ENCODE measurements around the gene KLHDC4.

KLHDC4 gene

DNA sequence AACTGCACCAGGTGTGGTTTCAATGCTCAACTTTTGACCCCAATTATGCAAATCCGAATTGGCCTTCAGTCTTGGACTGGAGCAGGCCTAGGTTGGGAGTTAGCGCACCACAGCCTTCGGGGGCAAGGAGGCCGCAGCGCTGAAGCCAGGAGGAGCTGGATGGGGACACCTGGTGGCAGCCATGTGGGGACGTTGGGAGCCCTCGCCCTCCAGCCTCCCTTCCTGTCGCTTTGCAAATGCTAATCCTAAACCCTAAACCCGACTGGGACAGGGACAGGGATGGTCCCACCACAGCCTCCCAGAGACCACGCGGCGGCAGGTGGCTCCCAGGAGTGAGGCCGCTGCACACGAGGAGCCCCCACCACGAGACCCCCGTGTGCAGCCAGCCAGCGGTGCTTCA, 58.7 kb downstream of the KLHDC4 start:
- Mint-ChIP-seq H3K9me3 (no peaks in the 10 kb centered on the region), H3K27ac (no peak overlapping the region), H3K36me3 (ENCODE audit: low read depth) (peaks cover 31% of the 10 kb centered on the region), H3K27me3 (no peaks in the 10 kb centered on the region), H3K4me3 (no peak overlapping the region), H3K4me1 (peaks cover 15% of the 10 kb centered on the region)
- no peak for ATAC-seq
- DNase-seq, result no peak

DNA sequence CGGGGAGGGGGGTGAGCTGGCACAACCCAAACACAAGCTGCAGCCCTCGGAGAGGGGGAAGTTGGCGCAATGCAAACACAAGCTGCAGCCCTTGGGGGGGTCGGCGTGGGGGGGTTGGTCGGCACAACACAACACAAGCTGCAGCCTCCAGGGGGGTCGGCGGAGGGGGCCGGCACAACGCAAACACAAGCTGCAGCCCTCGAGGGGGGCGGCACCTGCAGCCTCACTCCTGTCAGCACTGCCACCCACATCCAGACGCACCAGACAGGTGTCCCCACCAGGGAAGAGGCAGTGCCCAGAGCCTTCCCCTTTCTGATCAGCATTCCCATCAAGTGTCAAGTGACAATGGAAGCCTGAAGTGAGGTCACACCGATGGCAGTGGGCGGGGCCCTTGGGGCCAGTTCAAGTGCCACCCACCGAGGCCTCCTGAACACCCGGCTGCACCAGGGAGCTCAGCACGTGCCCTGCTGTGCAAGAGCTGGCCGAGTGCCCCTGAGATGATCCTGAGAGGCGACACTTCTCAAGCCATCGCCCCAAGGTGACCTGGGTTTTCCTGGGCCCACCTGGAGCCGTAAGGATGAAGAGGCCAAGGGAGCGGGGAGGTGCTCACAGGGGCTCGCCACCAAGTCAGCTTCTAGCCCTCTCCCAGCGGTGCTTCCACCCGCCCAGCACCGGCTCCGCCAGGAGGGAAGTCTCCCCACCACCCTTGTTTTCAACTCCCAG, 59.3 kb downstream of the KLHDC4 start:
- no peaks in the 10 kb centered on the region for H3K27me3 Mint-ChIP-seq
- no peaks in the 10 kb centered on the region for H3K9me3 Mint-ChIP-seq
- ATAC-seq (no peak), DNase-seq (no peak)
- H3K36me3 Mint-ChIP-seq (ENCODE audit: low read depth), result peaks cover 37% of the 10 kb centered on the region
- no peak overlapping the region for H3K27ac Mint-ChIP-seq
- no peak overlapping the region for H3K4me3 Mint-ChIP-seq
- peaks cover 21% of the 10 kb centered on the region for H3K4me1 Mint-ChIP-seq

DNA sequence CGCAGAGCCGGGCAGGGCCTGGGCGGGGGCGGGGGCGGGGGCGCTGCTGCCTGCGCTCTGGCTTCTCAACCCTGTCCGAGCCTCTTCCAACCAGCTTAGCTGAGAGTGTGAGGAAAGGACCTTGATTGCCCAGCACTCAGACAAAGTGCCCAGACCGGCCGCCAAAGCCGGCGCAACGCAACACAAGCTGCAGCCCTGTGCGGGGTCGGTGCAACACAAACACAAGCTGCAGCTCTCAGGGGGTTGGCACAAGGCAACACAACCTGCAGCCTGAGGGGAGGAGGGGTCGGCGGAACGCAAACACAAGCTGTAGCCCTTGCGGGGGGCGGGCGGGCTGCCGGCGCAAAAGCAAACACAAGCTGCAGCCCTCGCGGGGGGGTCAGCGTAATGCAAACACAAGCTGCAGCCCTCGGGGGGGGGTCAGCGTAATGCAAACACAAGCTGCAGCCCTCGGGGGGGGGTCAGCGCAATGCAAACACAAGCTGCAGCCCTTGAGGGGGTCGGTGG, 60.0 kb downstream of the KLHDC4 start:
- H3K27ac Mint-ChIP-seq, result no peak overlapping the region
- peaks cover 37% of the 10 kb centered on the region for H3K36me3 Mint-ChIP-seq (ENCODE audit: low read depth)
- H3K9me3 Mint-ChIP-seq, result no peaks in the 10 kb centered on the region
- no peak overlapping the region for H3K4me3 Mint-ChIP-seq
- peaks cover 23% of the 10 kb centered on the region for H3K4me1 Mint-ChIP-seq
- ATAC-seq, result no peak
- no peak for DNase-seq
- H3K27me3 Mint-ChIP-seq, result no peaks in the 10 kb centered on the region

DNA sequence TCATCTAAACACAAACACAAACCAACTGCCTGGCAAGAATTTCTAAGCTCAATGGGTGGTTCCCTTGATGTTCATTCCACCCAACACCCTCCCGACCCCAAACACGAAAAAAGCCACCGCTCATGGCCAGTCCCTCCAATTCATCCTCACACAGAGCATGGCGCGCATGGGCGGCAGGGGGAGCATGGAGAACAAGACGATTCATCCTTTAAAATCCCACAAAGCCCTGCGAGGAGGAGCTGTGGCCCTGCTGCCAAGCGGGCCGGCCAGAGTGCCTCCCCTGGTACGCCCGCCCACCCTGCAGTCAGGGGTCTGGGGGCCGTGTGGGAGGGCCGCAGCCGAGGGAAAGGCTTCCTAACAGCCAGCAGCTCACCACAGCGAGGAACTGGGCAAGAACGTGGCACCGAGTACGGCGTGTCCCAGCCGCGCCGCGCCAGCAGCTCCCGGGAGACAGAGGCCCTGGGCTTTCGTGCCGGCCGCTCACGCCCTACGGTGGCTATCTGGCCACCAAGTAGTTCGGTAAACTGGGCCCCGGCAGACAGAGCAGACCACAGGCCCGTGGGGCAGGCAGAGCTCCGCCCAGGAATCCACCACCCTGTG, 60.9 kb downstream of the KLHDC4 start:
- Mint-ChIP-seq H3K4me3 (no peak overlapping the region), H3K36me3 (ENCODE audit: low read depth) (peaks cover 33% of the 10 kb centered on the region), H3K4me1 (peaks cover 26% of the 10 kb centered on the region), H3K9me3 (no peaks in the 10 kb centered on the region), H3K27ac (no peak overlapping the region), H3K27me3 (no peaks in the 10 kb centered on the region)
- ATAC-seq (no peak), DNase-seq (no peak)

DNA sequence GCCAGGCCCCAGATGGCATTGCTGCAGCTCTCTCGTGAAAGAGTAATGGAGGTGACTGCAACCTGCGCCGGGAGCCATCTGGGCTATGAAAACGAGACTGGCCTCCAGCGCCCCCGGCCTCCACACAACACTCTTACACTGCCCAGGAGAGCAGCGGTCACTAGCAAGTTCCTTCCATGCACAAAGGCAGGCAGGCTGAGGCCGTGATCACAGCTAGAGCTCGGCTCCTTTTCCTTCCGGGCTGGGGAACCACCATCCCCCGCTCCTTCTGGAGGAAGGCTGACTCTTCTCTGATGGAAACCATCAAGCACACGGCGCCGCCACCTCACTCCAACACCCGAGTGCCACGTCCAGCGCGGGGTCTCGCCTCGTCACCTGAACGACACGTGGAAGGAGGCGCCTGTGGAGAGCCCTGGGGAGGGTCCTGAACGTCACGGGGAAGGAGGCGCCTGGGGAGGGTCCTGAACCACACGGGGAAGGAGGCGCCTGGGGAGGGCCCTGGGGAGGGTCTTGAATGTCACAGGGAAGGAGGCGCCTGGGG, 61.9 kb downstream of the KLHDC4 start:
- Mint-ChIP-seq H3K4me1 (peaks cover 33% of the 10 kb centered on the region), H3K27ac (no peak overlapping the region), H3K36me3 (ENCODE audit: low read depth) (peaks cover 33% of the 10 kb centered on the region), H3K27me3 (no peaks in the 10 kb centered on the region), H3K4me3 (no peak overlapping the region), H3K9me3 (no peaks in the 10 kb centered on the region)
- ATAC-seq (no peak), DNase-seq (no peak)

DNA sequence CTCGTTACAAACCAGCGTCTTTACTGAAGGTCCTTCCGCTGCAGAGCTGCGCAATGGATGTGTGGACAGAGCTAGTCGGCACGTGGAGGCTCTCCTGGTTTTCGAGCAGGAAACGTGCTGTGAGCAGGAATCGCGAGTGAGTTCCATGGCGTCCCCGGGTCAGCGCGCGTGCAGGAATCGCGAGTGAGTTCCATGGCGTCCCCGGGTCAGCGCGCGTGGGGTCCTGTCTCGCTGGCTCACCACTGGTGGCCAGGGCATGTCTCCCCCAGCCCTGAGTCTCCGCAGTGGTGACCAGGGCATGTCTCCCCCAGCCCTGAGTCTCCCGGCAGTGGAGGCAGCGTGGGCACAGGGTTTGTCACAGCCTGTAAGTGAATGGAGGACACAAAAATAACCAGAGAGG, 62.7 kb downstream of the KLHDC4 start:
- Mint-ChIP-seq H3K9me3 (no peaks in the 10 kb centered on the region), H3K4me3 (no peak overlapping the region), H3K36me3 (ENCODE audit: low read depth) (peaks cover 29% of the 10 kb centered on the region), H3K27ac (peak overlapping the region; percentile 71), H3K4me1 (peaks cover 38% of the 10 kb centered on the region), H3K27me3 (no peaks in the 10 kb centered on the region)
- ATAC-seq (no peak), DNase-seq (no peak)

DNA sequence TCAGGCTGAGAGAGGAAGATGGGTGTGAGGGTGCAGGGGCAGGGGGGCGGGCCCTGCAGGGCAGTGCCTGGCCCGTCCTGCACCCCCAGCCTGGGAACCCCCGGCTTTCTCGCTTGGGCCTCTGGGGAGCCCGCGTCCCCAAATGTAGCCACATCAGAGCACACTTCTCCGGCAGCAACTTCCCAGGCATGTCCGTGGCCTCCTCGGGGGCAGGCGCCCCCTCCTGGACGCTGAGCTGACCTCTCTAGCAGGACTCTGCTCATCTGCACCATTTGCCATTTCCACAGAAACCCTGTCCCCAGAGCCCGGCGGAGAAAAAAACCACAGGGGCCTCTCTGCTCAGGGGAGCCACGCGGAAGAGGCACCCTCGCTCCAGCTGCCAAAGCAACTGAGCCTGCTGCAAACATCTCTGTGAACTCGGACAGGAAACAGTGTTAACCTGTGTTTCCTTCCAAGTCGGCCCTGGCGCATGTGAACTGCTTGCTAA, 63.4 kb downstream of the KLHDC4 start:
- H3K27ac Mint-ChIP-seq, result peak overlapping the region; percentile 71
- no peaks in the 10 kb centered on the region for H3K27me3 Mint-ChIP-seq
- ATAC-seq (peak; percentile 75), DNase-seq (peak; percentile 63)
- no peak overlapping the region for H3K4me3 Mint-ChIP-seq
- peaks cover 40% of the 10 kb centered on the region for H3K4me1 Mint-ChIP-seq
- H3K9me3 Mint-ChIP-seq, result no peaks in the 10 kb centered on the region
- H3K36me3 Mint-ChIP-seq (ENCODE audit: low read depth), result peaks cover 27% of the 10 kb centered on the region

DNA sequence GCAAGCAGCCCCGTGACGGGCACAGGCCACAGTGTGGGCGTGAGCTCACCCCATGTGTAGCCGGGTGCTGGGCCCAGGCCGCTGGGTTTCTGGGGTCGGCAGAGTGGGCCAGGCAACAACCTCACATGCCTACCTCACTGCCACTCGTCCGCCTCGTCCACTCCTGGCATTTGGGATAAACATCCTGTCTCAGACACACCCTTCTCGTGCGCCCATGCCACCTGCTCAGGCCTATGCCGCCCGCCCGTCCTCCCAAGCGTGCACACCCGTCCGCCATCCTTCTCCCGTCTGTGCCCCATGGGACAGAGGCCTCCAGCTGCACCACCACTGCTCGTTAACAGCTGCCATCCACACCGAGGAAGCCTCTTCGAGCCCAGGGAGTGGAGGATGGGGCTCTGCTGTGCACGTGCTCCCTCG, 64.3 kb downstream of the KLHDC4 start:
- Mint-ChIP-seq H3K36me3 (ENCODE audit: low read depth) (peaks cover 27% of the 10 kb centered on the region), H3K27me3 (no peaks in the 10 kb centered on the region), H3K27ac (peak overlapping the region; percentile 18), H3K4me1 (peaks cover 40% of the 10 kb centered on the region), H3K9me3 (no peaks in the 10 kb centered on the region), H3K4me3 (no peak overlapping the region)
- no peak for DNase-seq
- ATAC-seq, result no peak

DNA sequence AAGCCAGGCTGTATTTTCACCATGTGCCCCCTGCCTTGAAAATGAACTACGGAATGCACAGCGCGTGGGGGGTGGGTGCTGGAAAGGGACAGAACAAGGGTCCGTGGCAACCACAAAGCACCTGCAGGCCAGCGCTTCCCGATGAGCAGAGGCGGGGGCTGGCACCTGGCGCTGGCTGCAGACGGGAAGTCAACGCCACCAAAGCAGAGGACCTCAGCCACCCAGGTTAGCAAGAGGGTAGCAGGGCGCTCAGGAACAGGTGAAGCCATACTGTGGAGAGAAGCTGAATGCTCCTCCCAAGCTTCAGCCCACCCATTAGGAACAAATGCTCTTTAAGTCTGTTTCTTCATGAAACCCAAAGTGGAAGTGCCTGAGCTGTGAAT, 64.7 kb downstream of the KLHDC4 start:
- H3K4me1 Mint-ChIP-seq, result peaks cover 40% of the 10 kb centered on the region
- no peaks in the 10 kb centered on the region for H3K9me3 Mint-ChIP-seq
- H3K36me3 Mint-ChIP-seq (ENCODE audit: low read depth), result peaks cover 30% of the 10 kb centered on the region

DNA sequence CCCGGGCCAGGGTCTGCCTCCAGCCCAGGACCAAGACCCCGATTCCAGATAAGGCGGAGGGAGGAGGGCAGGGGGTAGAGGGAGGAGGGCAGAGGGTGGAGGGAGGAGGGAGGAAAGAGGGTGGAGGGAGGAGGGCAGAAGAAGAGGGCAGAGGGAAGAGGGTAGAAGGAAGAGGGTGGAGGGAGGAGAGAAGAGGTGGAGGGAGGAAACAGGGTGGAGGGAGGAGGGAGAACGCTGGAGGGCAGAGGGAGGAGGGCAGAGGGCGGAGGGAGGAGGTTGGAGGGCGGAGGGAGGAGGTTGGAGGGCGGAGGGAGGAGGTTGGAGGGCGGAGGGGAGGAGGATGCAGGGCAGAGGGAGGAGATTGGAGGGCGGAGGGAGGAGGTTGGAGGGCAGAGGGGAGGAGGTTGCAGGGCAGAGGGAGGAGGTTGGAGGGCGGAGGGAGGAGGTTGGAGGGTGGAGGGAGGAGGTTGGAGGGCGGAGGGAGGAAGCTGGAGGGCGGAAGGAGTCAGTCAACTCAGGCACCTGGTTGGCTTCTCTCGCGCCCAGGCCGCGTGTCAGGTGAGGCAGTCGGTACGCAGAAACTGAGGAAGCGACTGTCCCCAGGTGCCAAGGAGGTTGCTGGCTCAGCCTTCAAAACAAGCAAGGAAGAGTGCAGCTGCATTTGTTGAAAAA, 65.2 kb downstream of the KLHDC4 start:
- no peak overlapping the region for H3K4me3 Mint-ChIP-seq
- no peaks in the 10 kb centered on the region for H3K27me3 Mint-ChIP-seq
- H3K36me3 Mint-ChIP-seq (ENCODE audit: low read depth), result peaks cover 30% of the 10 kb centered on the region
- H3K27ac Mint-ChIP-seq, result no peak overlapping the region
- ATAC-seq (no peak), DNase-seq (no peak)
- H3K4me1 Mint-ChIP-seq, result peaks cover 40% of the 10 kb centered on the region
- no peaks in the 10 kb centered on the region for H3K9me3 Mint-ChIP-seq

More for the DNA sequence above, 64.7 kb downstream of the KLHDC4 start:
- ATAC-seq (no peak), DNase-seq (no peak)
- no peak overlapping the region for H3K4me3 Mint-ChIP-seq
- no peaks in the 10 kb centered on the region for H3K27me3 Mint-ChIP-seq
- H3K27ac Mint-ChIP-seq, result no peak overlapping the region

DNA sequence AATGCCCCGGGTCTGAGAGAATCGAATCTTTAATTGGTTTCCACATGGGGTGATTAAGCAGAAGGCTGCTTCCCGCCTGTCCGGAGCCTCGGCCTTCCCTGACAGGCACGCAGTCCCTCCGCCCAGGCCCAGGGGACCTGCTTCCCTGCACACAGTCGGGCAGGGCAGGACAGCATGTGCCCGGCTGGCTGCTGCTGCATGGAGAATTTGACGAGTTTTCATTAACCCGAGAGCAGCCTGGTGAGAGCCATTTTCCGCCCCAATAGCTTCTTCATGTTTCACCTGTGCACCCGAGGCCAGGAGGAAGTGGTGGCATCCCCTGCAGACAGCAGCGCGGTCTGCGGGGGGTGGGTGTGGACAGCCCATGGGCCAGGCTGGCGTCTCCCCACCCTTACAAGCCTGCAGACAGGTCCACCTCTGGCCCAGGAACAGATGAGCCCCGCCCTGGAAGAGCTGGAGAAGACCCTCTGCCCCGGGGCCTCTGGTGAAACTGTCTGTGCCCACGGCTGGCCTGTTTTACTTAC, 67.0 kb downstream of the KLHDC4 start:
- Mint-ChIP-seq H3K27ac (peak overlapping the region; percentile 27), H3K4me1 (peaks cover 37% of the 10 kb centered on the region), H3K36me3 (ENCODE audit: low read depth) (peaks cover 25% of the 10 kb centered on the region), H3K9me3 (no peaks in the 10 kb centered on the region), H3K4me3 (no peak overlapping the region), H3K27me3 (no peaks in the 10 kb centered on the region)
- DNase-seq (no peak), ATAC-seq (no peak)

DNA sequence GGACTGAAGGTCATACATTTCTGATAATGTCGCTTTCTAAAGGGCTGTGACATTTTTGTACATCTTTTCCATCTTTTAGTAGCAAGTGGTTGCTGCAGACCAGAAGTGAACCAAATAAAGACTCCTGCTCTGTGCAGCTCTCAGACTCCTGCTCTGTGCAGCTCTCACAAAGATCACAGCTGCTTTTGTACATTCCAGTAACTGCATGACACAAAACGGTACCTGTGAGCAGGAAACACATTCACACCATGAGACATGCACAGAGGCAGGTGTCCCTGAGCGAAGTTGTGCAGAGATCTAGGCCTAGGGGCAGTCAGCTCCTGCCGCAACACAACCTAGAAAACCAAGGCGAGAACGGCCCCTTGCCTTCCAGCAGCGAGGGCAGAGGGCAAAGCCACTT, 67.5 kb downstream of the KLHDC4 start:
- no peak for DNase-seq
- peak overlapping the region; percentile 36 for H3K27ac Mint-ChIP-seq
- no peak for ATAC-seq

DNA sequence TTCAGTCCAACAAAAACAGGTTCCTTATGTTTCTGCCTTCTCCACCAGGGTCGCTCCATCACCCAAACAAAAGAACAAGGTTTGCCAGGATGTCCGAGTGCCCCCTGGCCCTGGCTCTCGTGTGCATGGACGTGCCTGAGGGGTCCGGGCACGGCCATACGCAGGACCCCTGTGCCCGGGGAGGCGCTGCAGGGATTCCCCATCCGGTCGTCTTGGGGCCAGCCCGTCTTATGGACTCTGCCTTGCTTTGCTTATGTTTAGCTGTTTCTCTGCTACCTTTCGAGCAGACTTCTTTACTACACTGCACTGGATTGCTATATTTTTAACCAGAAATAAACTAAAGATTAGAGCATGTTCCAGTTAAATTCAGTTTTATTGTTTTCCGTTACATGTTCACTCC, 68.0 kb downstream of the KLHDC4 start:
- DNase-seq (no peak), ATAC-seq (no peak)
- H3K27me3 Mint-ChIP-seq, result no peaks in the 10 kb centered on the region
- H3K4me1 Mint-ChIP-seq, result peaks cover 31% of the 10 kb centered on the region
- no peak overlapping the region for H3K4me3 Mint-ChIP-seq
- peaks cover 18% of the 10 kb centered on the region for H3K36me3 Mint-ChIP-seq (ENCODE audit: low read depth)
- H3K27ac Mint-ChIP-seq, result peak overlapping the region; percentile 36
- H3K9me3 Mint-ChIP-seq, result no peaks in the 10 kb centered on the region

More for the DNA sequence above, 67.5 kb downstream of the KLHDC4 start:
- Mint-ChIP-seq H3K4me1 (peaks cover 34% of the 10 kb centered on the region), H3K9me3 (no peaks in the 10 kb centered on the region), H3K36me3 (ENCODE audit: low read depth) (peaks cover 21% of the 10 kb centered on the region), H3K27me3 (no peaks in the 10 kb centered on the region), H3K4me3 (no peak overlapping the region)

DNA sequence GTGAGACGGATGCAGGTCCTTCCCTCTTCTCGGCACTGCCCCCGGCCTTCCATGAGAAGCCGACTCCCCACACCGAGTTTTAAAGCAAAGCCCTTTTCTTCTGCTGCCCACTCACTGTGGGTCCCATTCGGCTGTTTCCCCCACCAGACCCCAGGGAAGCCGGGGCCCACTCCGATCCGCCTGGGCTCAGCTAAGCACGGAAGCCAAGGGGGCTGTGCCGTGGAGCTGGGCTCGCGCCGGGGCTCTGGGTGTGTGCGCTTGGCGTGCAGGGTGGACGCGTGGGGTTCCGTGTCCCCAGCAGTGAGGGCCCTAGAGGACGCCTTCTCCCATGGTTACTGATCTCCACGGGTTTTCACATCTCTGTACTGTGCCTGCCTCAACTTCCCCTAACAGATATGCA, 68.5 kb downstream of the KLHDC4 start:
- Mint-ChIP-seq H3K36me3 (ENCODE audit: low read depth) (peaks cover 13% of the 10 kb centered on the region), H3K27me3 (no peaks in the 10 kb centered on the region), H3K4me1 (peaks cover 25% of the 10 kb centered on the region), H3K9me3 (no peaks in the 10 kb centered on the region), H3K4me3 (no peak overlapping the region), H3K27ac (peak overlapping the region; percentile 32)
- DNase-seq (no peak), ATAC-seq (no peak)

Data from activated naive CD8-positive, alpha-beta T cell treated with anti-CD3 and anti-CD28 coated beads, Interleukin-2, amount 50 U/mL, for 24 hours (primary cell).